ENCODE measurements around the gene C6.

GRCh38 chr5:41191249-41191648, 22.1 kb downstream of the C6 start:
- TF ChIP-seq POLR2AphosphoS5 (IDR thresholded peaks at IDR 0.05) (no peak), CTCF (IDR thresholded peaks at IDR 0.05) (no peak)
